Activated T-cell treated with anti-CD3 and anti-CD28 coated beads for 24 hours (primary cell): ENCODE results near the gene RAD51B.
A peak's percentile ranks its signal among the peaks of the same experiment; 100 is the strongest.

Experiments
- DNase-seq: peaks from one replicate; pipeline ENCODE4 v3.0.0-alpha.2; 2020; ENCODE audit warnings: low read depth

The RAD51B gene

DNA sequence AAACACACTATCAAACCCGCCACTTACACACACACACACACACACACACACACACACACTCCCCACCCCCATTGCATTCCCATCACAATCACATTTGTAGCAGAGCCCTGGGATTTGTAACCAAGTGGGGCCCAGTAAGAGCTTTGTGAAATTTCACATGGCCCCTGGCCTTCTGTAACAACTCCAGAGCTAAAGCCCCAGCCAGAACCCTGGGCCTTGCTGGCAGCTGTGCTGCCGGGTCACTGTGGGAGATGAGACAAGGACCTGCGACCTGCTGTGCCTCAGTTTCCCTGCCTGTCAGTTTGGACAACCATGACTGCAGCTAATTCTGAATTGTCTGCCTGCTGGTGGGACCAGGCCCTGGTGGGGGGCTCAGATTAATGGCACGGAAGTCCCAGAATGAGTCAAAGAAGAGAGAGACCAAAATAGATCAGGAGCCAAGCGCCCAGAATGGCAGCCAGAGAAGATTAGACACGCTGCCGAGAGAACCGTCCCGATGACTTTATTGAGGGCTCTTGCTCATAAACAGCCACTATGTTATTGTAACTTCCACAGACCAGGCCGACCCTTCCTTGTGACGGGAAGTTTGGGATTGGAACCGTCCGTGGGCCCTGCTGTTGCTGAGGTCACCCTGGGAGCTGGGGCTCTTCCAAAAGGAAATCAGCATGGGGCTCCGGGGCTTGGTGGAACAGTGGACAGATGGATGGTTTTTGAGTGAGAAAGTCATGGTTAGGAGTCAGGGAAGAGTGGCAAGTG, 850.2 kb downstream of the RAD51B start:
- no peak for DNase-seq

DNA sequence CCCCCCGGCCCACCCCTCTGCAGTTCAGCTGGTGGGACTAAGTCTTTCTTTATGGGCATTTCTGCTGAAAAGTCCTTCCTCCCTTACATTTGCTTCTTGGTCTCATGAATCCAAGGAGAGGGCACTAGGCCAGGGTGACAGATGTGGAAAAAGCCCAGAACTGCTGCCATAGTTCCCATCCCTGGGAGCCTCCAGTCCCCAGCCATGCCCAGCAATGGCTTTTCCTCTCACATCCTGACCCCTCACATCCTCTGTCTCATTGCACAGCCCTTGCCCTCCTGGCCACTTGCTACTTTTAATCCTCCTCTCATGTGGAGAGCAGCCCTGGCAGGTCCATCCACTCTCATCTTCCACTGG, 850.8 kb downstream of the RAD51B start:
- no peak for DNase-seq

DNA sequence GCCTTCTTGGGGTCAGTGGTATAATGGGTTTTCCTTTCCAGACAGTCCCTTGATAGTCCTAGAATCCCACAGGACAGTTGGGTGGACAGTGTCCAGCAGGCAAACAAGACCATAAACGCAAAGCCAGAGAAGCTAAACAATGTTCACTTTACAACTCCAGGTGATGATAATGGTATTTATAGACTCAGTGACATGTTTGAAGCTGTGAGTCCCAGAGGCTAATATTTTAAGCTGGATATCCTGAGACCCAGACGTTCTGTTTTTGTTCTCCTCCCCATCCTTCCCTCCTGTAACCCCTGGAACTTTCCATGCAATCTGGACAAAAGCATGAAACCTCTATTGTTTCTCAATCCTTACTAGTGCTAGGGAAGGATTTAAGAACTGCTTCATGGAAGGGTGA, 852.3 kb downstream of the RAD51B start:
- DNase-seq, result no peak

DNA sequence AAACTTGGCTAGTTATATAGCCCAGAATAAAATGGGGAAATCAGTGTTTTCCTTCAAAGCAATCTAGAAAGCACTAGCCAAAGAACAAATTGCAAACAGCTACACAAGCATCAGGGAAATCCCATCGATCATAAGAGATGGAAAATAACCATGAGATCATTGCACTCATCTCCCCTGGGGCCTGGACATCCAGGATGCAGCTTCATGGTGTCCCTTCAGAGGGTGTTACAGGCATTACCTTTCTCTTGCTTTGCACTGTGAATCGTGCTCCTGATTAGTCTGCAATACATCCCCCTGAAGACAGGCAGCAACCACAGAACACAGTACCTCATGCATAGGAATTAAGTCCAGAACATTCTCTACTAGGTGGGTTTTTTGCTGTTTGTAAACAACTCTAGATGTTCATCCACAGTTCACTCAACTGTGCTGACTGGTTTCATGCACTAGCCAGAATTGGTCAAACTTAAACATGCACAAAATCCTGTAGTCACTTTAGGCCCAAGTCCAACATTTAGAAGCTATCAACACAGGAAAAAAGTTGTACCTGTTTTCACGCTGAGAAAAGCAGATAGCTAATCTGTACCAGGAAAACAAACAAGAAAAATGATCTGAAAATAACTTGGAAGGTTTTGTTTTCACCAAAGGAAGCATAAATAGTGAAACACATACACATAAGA, 853.2 kb downstream of the RAD51B start:
- no peak for DNase-seq

GRCh38 chr14:68673464-68673863, 853.9 kb downstream of the RAD51B start:
- DNase-seq, result no peak

- no peak for DNase-seq
These were observed 855.1 kb downstream of the RAD51B start for GRCh38 chr14:68674538-68675232.

DNA sequence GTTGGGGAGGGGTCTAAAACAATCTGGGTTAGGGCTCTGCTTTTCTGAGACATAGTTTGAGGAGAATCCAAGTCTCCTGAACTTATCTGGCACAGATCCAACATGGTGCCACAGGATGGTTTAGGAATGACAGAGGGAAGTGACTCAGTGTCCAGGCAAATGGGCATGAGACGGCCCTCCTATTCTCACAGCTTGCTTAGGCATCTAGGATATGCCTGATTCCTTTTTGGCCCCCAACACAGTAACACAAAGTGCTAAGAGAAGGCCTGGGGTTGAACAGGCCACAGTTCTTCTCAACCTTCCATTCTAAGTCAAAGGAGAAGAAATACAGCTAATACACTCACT, 855.6 kb downstream of the RAD51B start:
- no peak for DNase-seq

DNA sequence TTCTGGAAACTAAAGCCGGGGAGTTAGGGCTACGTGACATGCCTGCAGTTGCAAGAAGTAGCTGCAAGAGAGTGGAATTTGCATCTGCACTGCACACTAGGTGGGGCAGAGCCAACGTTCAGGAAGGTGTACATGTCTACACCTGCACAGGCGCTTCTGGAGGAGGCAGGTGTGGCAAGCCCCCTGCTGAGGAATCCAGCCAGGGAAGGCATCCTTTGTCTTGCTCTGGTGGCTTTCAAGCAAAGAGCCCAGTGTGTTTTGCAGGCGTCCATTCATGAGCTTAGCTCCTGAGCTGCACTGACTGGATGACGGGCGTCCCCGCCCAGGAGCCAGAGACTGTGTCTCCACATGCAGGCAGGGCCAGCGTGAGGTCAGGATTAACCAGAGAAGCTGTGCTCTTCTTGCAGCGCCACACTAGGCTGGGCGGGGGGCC, 856.9 kb downstream of the RAD51B start:
- no peak for DNase-seq

GRCh38 chr14:68677476-68677875, 857.9 kb downstream of the RAD51B start:
- DNase-seq, result no peak

DNA sequence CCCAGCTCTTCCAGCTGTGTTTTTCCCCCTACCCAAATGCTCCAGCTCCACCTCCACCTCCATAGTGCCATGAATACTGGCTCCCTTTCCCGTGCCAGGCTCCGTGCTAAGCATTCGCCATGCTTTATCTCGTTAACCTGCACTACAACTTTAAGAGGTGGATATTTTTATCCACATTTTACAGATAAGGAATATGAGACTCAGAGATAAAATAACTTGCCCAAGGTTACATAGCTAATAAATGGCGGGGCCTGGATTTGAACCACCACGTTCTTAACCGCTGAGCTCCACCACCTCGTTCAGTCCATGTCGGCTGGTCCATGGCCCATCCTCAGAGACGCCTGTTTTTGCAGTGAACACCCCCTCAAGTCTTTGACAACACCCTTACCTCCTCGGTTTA, 858.3 kb downstream of the RAD51B start:
- no peak for DNase-seq

- DNase-seq, result no peak
These were observed 858.9 kb downstream of the RAD51B start for GRCh38 chr14:68678471-68678870.

- no peak for DNase-seq
These were observed 859.7 kb downstream of the RAD51B start for GRCh38 chr14:68679301-68679700.

DNA sequence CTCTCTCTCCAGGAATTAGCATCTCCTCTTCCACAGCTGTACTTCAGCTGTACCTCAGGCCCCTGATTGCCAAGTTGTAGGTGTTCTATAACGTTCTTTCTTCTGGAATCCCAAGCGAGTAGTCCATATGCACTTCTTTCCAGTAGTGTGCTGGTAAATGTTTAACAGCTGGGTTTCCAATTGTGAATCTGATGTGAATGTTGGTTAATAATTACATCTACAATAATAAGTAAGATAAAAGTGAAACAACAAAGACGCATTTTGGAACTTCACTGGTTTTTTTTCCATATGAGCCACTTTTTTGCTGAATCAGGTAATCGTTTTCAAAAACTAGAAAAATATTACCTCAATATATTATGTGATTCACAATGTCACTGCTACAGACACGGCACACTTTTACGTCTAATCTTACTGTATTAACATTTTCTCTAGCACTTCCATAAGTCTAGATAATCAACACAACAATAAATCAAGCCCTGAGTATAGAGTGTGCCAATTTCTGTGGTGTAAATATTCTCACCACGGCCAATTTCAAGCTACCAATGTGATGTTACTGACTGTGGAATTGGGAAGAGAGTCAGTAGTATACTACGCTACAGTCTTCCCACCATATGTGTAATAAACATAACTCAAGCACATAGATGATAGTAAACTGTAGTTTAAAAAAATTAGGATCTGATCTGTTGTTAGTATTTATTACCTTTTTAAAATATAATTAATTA, 860.3 kb downstream of the RAD51B start:
- no peak for DNase-seq

- no peak for DNase-seq
These were observed 861.0 kb downstream of the RAD51B start for GRCh38 chr14:68680541-68681051.

- DNase-seq, result no peak
These were observed 861.9 kb downstream of the RAD51B start for GRCh38 chr14:68681256-68682011.

GRCh38 chr14:68682166-68683103, 862.9 kb downstream of the RAD51B start:
- peak; percentile 35 for DNase-seq

GRCh38 chr14:68683326-68683725, 863.7 kb downstream of the RAD51B start:
- no peak for DNase-seq

DNA sequence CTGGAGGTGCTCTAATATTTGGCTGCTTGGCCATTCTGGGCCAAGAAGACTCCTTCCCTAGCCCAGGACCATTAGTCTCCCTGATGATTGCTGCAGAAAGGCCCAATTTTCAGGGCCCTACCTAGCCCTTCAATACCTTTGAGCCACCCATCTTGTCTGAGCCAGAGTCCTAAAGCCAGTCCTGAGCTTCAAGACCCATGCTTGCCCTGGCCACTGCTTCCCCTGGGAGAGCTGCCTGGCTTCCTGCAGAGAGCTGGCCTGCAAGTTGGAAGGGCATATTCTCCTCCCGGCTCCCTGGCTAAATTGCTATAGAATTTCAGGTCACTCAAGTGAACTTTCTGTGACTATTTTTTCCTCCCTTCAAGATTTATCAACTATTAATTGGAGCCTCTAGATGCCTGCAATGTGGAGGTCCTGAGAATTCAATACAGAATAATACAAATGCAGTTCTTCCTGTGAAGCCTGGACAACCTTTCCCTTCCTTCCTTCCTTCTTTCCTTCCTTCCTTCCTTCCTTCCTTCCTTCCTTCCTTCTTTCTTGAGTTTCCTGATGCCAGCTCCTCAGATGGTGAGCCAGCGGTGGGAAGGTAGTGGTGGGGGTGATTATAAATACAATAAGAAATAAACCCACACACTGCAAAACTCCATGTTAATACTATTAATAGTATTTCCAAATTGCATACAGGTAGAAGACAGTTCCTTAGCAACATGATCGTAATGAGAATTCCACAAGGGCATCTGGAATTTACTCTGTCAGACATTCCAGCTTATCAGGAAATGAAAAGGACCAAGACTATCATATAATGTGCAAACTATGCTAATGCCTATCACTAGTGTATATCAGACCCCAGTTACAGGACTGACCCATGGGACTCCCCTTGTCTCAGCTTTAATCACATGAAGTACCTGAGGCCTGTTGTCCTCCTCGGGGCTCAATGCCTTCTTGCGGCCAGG, 865.2 kb downstream of the RAD51B start:
- DNase-seq, result no peak
